HL-60 (cell line): Measurements from ENCODE around the gene BMP8B.
"Not testable (repeated sequence)": the region's sequence is repeated elsewhere in the genome, so short reads cannot be mapped to it uniquely, and the experiment has no call there.

Experiments
- CTCF ChIP-seq: IDR thresholded peaks from one replicate; pipeline ENCODE4 v1.5.1; 2011; ENCODE audit warnings: low read length, control low read depth, inconsistent platforms; ENCODE audit not compliant: insufficient read depth
- GABPA ChIP-seq: IDR thresholded peaks from 2 replicates; pipeline ENCODE4 v1.6.1; 2012; ENCODE audit warnings: low read depth
- POLR2AphosphoS5 ChIP-seq: IDR thresholded peaks from 2 replicates; pipeline ENCODE4 v1.6.1; 2012; ENCODE audit warnings: low read depth
- REST ChIP-seq: IDR thresholded peaks from 2 replicates; pipeline ENCODE4 v1.6.1; 2012; ENCODE audit warnings: low read depth; ENCODE audit not compliant: insufficient replicate concordance
- SPI1 ChIP-seq: IDR thresholded peaks from 2 replicates; pipeline ENCODE4 v1.6.1; 2012; ENCODE audit warnings: low read depth, mild to moderate bottlenecking, borderline replicate concordance

- not testable (repeated sequence) for TF ChIP-seq CTCF, REST, GABPA, POLR2AphosphoS5, SPI1
Observed at GRCh38 chr1:39771022-39771532, 17.6 kb downstream of the BMP8B start, which contains the start of gene OXCT2.
